ENCODE data around the gene CTRB2.
"Not testable (repeated sequence)": the region's sequence is repeated elsewhere in the genome, so short reads cannot be mapped to it uniquely, and the experiment has no call there.

The CTRB2 gene

GRCh38 chr16:75206749-75207451 is at the start of gene CTRB2:
Gene CTRB2 (minus strand): TSS chr16:75207161. CDS start chr16:75207141, 20 bp downstream.
- DNase-seq = no peak

GRCh38 chr16:75256059-75256571 is 49.2 kb upstream of the CTRB2 start:
- no peak for DNase-seq

- DNase-seq = no peak
Observed at GRCh38 chr16:75254359-75254837, 47.4 kb upstream of the CTRB2 start.

- no peak for DNase-seq
Observed at GRCh38 chr16:75252946-75253911, 46.3 kb upstream of the CTRB2 start.

DNA sequence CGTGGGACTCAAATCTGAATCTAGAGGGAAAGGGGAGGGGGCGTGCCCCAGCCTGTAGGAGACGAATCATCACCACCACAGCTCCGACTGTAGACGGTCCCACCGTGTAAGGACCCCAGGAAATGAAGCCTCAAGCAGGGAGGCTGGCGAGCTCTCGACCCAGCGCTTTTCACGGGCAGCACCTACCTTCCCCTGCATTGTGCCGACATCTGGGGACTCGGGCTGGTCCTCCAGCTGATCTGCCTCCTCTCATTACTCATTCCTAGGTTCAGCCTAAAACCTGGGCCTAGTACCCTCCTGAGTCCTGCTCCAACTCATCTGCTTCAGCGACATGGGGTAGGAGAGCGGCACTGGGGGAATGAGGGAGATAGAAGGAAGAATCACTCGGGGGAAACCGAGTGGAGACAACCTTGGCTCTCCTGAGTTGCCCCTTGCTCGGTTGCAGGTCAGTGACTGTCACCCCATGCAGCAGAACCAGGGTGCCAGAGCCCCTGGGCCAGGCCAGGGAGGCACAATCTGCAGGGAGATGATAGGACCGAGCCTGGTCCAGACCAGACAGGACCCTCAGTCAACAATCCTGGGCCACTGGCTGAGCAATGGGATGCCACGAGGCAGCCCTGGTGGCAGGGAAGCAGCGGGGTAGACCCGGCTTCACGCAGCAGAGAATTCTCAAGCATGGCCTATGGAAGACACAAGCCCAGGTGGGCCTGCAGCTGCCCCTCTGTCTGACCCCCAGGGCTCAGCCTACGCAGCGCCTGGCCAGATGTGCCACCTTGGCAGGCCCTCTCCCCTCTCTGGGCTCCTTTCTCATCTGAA is 45.3 kb upstream of the CTRB2 start:
- DNase-seq = no peak

GRCh38 chr16:75251280-75252048 is 44.5 kb upstream of the CTRB2 start, which contains the start of gene BCAR1:
Gene BCAR1 (minus strand): TSS chr16:75251624. CDS start chr16:75251482, 142 bp downstream.
- DNase-seq = peak; percentile 52

DNA sequence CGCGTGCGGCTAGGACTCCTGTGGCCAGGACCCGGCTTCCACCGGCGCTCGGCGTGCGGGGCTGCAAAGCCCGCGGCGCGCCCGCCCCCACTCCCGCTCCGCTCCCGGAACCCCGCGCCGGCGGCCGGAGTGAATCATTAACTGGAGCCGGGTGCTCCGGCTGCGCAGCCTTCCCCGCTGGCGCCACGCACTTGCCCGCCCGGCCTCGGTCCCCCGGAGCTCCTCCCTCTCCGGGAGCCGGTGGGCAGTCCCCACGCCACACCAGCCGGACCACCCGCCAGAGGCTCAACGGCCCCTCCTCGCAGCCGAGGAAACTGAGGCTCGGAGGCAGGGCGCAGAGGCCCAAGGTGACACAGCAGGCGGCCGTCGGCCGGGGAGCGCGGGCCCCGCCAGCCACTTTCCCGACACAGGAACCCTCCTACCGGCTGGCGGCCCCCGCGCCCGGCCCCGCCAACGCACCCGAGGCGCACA is 43.9 kb upstream of the CTRB2 start:
- no peak for DNase-seq

DNA sequence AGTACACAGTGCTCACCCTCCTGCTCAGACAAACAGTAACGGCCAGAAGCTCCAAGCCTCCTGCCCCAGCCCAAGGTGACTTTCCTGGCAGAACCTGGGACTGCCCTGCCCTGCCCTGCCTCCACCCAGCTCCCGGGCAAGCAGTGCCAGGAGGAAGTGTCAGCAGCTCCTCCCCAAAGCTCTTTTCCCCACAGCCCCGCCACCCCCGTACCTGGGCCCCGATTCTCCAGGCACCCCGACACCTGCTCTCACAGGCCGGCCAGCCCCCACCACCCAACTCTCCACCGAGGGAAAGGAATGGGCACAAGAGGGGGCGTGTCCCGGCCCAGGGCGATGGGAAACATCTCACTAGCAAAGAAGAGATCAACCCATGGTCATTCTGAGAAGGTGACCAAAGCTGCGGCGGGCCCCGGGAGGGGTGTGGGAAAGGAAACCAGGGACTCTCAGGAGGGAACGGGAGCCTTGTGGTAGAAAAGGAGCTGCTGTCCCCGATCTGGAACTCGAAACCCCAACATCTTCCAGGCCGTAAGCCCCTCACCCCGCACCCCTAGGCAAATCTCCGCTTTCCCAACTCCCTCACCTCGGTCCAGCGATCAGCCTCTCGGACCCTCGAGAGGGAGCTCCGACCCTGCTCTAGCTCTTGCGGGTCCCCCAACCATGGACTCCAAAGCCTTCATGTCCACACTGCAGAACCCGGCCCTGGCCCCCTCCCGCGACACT is 43.3 kb upstream of the CTRB2 start:
- DNase-seq = no peak

DNA sequence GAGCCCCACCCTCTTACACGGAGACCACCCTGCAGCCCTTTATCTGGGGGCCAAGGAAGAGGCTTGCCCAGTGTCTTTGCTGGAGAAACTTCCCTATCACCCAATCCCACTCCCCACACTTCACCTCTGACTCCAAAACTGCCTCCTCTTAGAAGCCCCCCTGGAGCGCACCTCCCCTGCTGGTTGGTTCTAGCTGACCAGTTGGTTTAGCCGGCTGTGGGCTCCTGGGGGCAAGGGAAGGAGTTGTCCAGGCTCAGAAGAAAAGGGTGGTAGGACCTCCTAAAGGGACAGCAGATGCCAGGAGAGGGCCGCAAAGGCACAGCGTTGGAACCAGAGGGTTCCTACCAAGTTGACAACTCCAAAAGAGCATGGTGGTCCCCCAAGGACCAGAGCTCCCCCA is 42.5 kb upstream of the CTRB2 start:
- no peak for DNase-seq

DNA sequence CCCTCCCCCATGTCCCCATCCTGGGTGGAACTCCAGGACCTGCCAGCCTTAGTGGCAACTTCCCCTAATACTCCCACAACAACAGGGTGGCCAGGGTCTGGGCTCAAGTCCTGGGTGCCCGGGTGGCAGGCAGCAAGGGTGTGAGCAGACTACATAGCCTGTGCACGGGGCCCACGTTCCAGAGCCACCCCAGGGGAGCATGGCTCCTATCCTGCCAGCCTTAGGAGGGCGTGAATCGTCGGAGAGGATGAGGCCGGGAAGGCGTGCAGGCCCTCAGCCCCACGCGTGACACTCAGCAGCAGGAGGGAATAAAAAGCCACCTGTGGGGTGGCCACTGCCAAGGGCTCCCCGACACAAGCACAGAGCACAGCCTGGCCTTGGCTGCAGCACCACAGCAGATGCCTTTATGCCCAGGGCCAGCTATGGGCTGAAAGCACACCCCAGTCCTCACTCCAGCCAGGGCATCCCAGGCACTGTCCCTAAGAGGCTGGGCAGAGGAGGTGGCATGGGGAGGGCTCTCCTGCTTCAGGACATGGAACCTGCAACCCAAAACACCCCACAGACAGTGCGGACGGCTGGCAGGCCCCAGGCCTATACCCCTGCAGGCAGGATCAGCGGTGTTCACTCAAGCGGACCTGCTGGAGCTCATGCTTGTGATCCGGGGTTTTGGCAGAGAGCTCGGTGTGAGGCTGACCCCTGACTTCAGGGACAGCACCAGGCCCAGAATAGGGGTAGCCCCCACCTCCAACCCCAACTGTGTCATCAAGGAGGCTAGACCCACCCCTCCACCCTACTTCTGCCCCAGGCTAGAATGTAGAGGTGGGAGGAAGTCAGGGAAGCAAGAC is 41.8 kb upstream of the CTRB2 start:
- DNase-seq = no peak

DNA sequence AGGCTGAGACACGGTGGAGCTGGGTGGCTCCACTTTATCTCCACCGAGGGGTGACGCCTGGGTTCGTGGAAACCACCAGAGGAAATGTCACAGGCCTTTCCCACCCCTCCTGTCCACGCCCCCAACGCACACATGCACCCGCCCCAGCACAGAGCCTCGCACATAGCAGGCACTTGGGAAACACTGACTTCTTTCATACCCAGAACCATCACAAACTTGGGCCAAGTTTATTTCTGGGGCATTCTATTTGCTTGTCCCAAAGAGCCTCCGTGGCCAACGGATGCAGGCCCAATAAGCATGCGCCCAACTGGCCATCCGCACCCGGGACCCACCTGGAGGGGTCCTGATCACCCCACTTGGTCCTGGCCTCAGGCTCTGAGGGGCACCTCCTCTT is 41.2 kb upstream of the CTRB2 start:
- no peak for DNase-seq

DNA sequence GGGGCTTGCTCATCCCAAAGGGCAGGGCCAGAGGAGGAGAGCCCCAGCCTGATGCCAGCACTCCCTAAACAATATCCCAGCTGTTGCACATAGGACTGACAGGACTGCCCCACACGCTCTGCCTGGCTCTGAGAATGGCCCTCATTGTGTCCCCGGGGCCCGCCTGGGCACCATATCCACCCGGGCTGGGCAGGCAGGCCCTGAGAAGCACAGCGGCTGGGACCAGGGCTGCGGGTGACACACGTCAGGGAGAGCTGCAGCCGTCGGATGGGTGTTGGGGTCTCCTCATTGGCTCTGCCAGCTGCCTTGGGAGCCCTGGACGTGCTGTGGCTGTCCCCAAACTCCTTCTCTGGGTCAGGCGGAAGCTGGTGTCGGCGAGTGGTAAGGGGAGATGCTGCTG is 40.3 kb upstream of the CTRB2 start:
- DNase-seq = no peak

GRCh38 chr16:75246504-75247205 is 39.7 kb upstream of the CTRB2 start:
- DNase-seq = no peak

DNA sequence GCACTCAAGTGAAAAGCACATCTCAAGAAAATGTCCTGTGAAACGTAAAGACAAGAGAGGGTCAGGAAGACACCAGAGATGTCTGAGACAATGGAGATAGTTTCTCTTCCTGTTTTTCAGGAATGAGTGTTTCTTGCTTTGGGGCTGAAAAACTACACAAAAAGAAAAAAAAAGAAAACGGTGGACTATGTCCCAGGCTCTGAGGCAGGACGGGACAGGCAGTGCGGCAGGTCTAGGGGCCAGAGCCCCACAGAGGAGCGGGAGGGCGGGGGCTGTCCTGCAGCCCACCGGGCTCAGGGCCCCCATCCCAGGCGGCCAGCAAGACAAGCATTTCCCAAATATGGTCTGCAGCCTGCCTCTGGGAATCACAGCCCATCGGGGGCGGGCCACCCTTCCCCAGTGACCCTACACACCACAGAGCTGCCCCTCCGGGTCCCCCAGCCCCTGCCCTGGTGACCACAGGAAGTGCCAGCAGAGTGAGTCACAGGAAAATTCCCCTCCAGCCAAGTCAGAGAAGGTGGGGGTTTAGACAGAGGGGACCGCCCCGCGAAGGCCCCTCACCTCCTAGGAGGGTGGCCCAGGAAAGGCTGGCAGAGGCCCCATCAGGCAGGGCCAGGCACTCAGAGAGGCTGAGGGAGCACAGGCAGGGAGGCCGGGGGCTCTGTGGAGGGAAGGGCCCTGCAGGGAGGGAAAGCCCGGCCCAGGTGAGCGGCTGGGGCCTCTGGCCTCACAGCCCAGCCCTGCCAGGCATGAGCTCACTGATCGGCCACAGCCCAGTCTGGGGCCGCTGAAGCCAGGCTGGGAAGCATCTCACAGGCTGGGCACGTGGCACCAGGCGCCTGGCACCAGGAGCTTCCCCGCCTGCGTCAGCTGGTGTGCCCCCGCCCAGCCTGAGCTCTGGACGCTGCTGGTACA is 38.1 kb upstream of the CTRB2 start:
- no peak for DNase-seq

- DNase-seq = no peak
Observed at GRCh38 chr16:75244225-75244809, 37.4 kb upstream of the CTRB2 start.

- no peak for DNase-seq
Observed at GRCh38 chr16:75243667-75244224, 36.8 kb upstream of the CTRB2 start.

DNA sequence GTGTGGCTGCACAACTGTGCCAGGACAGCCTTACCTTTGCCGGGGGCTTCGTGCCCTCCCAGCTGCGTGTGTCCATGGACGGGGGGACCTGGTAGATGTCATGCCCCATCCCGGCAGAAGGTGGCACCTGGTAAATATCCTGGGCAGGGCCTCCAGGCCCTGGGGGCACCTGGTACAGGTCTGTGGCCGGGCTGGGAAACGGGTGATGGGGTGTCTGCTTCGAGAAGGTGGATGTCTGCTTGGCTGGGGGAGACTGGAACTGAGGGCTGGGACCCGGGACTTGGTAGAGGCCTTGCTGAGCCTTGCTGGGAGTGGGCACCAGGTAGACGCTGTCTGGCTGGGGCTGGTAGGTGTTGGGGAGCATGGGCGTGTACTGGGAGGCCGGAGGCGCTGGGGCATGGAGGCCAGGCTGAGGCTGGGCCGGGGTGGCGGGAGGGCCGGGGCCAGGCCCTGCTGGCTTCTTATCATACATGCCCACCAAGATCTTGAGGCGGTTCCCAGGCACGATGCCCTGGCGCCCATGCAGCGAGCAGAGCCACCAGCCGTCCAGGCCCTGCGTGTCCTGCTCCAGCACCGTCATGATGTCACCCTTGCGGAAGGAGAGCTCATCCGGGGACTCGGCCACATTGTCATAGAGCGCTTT is 35.6 kb upstream of the CTRB2 start:
- DNase-seq = not testable (repeated sequence)

All from NCI-H526 treated with DMSO at 0.1 percent for 48 hours (cell line).